HG03039 (cell line): ENCODE data around the gene SYNE2.
"Not testable (repeated sequence)": the region's sequence is repeated elsewhere in the genome, so short reads cannot be mapped to it uniquely, and the experiment has no call there.

Source experiments
- ATAC-seq: cut with Tn5 transposase; IDR thresholded peaks from one replicate; pipeline ENCODE4 v1.9.1; 2021; ENCODE audit warnings: mild to moderate bottlenecking, moderate library complexity; ENCODE audit not compliant: unreplicated experiment

The SYNE2 gene

DNA sequence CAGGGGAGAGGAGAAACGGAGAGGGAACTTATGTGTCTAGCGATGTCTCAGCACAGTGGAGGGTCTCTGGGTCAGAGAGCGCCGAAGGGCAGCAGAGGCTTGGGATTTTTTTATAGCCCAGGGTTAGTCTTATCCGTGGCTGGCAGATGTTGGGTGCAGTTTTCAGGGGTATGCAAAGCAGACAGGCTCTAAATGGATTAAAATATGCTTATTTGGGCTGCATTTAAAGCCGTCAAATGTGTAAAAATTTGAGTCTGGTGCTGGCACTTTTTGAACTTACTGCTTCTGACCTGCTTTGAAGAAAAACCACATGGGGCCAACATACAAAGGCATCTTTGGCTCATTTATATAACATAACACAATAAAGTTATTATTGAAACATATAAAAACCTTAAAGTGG is 262.6 kb downstream of the SYNE2 start:
- ATAC-seq, result no peak

DNA sequence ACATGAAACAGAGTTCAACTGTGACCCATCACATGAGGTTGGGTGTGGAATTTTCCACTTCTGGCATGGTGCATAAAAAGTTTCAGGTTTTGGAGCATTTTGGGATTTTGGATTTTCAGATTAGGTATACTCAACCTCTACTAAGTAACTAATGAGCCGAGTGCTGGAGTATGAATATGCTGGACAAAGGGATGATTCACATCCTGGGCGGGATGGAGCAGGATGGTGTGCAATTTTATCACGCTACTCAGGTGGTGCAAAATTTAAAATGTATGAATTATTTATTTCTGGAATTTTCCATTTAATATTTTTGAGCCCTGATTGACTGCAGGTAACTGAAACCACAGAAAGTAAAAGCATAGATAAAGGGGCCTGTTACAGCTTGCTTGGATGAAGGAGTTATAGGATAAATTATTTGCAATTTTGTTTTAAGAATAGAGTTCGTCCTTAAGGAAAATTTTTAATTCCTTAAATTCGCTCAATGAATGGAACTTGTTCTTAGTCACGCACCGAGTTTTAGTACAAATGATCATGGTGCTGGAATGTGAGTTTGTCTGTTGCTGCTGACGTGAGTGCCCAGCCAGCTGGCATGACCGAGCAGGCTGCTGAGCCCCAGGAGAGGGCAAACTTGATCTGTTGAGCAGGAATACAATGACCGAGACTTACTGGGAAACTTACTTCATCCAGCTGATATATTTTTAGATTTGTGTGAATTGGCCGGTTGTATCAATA is 265.0 kb downstream of the SYNE2 start:
- no peak for ATAC-seq

DNA sequence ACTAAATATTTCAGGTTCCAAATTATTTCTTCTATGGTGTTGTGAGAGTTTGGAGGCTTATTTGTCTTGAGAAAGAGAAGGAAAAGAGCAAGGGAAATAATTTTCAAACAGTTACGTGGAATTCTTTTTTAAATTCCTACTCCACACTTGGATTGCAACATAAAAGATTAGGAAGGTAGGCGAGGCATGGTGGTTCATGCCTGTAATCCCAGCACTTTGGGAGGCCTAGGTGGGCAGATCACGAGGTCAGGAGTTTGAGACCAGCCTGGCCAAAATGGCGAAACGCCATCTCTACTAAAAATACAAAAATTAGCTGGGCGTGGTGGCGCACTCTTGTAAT is 265.6 kb downstream of the SYNE2 start:
- ATAC-seq, result not testable (repeated sequence)

DNA sequence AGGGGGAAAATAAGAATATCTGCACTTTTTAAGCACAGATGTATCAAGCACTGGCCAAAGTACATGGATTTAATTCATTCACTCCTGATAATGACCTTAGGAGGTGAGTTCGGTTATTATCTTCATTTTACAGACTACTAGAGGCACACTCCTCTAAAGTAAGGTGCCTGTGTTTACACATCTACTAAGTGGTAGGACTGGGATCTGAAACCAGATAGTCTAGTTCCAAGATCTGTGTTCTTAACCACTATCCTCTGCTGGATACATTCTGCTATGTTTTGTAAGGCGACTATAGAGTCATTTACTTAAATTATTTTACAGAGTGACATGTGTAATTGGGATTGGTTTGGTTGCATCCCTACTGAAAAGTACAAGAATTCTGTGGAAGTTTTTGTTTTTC is 266.1 kb downstream of the SYNE2 start:
- no peak for ATAC-seq

DNA sequence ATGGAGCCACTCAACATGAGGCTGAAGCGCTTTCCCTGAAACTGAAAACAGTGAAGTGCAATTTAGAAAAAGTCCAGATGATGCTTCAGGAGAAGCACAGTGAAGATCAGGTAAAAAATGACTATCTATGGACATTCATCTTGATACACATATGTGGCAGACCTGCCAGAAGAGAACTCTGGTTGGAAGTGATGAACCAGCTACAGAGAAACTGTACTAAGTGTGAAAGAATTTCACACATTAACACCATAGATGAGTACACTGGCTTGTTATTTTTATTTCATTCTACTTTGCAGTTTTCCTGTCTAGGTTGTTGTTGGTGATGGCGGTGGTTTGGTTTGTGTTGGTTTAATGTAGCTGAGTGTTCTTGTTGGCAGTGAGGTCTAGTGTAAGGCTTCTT is 266.7 kb downstream of the SYNE2 start:
- no peak for ATAC-seq

DNA sequence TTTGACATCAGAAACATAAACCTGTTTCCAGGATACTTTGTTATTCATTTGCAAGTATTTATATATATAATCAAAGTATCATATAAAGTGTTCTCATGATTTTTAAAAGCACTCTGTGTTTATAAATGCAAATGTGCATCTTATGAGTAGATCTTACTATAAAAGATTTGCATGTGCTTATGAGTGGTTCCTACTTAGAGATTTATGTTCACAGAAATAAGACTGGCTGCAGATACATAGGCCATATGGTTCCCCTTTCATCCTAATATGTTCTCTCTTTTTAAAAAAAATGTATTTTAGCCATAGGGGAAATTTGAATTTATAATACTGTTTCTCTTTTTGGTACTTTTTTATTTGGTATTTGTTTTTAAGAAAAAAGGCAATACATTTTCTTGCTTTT is 267.2 kb downstream of the SYNE2 start:
- ATAC-seq, result no peak

DNA sequence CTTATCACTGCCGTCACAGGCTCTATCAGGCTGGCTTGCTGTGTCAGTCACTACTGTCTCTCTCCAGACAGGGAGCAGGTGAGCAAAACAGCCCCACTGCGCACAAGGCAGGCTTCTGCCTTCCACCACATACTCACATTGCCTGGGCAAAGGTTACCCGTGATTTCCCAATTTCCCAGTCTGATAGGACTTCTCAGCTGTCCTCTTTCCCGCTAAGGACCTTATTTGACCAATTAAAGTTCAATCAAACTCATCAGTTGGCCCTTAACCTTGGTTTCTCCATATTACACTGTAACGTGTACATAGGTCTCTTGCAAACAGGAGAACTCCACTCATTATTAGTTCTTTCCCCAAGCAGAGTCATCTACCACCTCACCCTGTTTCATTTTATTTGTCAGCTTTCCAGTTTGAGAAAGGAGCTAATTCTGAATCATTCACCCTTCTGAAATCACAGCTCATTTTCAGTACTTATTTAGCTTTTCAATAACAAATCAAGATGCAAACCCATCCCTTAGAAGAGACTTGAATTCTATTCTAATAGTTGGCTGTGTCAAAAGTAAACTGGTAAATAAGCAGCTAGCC is 270.5 kb downstream of the SYNE2 start:
- ATAC-seq, result no peak

DNA sequence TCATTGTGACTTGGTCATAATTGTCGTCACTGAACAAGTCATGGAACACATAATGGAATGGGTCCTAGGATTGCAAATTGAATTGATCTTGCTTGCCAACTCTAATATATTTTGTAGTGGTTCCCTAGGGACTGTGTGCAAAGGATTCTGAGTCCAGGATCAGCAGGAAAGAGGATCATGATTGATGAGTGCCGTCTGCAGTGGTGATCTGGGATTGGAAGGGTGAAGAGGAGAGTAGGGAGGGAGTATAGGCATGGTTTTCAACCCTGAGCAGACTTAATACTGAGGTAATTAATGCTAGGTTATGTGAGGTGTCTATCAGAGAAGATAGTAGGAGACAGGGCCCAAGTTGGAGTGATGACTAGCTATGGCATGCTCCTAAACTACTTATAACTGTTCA is 272.5 kb downstream of the SYNE2 start:
- ATAC-seq, result no peak

DNA sequence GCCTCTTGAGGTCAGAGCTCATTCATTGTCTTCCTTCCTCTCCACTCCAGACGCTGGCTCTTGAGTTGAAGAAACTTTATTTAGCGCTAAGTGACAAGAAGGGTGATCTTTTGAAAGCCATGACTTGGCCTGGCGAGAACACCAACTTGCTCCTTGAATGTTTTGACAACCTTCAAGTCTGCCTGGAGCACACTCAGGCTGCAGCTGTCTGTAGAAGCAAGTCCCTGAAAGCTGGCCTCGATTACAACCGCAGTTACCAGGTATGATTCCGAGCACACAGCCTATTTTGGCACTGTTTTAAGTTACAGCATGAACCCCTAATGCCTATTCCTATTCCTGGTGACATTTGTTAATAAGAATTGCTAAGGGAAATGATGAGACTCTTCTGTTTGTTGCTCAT is 273.7 kb downstream of the SYNE2 start:
- no peak for ATAC-seq

DNA sequence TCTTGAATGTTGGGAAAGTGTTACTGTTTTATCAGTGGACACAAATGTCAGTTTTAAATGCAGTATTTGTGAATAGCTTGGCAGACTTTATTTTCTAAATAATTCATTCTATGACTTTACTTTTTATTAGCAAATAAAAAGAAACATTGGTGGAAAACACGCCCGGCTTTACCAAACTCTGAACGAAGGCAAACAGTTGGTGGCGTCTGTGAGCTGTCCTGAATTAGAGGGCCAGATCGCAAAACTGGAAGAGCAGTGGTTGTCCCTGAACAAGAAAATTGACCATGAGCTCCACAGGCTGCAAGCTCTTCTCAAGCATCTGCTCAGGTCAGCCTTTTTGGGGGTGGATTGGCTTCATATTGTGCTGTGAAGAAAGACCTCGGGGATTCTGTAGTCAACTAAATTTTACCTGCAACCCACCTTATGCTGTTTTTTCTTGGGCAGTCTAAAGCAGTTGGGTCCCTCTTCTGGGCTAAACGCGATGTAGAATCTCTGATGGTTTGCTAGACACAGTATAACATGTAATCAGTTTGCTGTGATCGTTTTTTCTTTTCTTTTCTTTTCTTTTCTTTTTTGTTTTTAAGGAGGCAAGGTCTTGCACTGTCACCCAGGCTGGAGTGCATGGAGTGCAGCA is 285.0 kb downstream of the SYNE2 start:
- ATAC-seq, result no peak

DNA sequence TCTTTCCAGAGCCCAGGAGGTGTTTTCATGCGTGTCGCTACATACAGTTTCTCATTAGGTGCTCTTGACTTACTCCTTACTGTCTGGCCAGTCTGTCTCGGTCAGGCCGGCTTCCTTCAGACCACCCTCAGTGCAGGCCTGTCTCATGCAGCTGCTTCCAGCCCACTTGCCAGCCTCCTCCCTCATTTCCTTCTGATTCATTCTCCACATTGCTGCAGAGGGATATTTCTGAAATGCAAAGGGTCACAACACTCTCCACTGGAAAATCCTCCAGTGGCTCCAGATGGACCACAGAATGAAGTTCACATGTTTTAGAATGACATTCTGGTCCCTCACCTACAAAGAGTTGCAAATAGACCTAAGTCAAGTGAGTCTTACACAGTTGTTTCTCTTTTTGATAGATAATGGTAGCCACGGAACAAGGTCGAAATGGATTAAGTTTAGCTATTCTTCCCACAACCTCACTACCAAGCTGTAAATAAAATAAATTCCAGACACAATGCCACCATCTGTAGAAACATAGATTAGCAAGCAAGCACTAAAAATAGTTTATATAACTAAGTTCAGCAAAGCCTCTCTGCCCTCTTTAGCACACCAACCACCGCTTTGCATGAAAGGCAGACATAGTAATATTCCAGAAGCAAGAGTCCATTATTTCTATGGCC is 294.5 kb downstream of the SYNE2 start:
- ATAC-seq, result no peak

DNA sequence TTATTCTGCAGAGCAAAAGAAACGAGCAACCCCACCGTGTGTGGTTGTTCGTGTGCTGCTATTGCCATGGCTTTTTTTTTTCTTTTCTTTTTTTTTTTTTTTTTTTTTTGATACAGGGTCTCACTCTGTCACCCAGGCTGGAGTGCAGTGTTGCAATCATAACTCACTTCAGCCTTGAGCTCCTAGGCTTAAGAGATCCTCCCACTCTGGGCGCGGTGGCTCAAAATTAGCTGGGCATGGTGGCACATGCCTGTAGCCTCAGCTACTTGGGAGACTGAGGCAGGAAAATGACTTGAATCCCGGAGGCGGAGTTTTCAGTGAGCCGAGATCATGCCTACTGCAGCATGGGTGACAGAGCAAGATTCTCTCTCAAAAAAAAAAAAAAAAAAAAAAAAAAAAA is 297.1 kb downstream of the SYNE2 start:
- ATAC-seq, result no peak

DNA sequence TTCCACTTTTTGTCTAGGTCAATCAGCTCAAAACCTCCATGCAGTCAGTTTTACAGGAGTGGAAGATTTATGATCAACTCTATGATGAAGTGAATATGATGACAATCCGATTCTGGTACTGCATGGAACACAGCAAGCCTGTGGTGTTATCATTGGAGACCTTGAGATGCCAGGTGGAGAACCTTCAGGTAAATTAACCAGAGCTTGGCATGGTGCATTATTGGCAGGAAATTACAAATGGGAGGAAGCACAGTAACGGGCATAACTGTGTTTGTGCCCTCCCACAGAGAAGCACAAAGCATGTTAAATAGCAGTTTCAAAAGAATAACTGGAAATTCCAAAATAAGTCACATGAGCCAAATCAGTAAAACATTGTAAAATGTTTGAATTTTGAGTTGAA is 305.8 kb downstream of the SYNE2 start:
- ATAC-seq, result no peak

DNA sequence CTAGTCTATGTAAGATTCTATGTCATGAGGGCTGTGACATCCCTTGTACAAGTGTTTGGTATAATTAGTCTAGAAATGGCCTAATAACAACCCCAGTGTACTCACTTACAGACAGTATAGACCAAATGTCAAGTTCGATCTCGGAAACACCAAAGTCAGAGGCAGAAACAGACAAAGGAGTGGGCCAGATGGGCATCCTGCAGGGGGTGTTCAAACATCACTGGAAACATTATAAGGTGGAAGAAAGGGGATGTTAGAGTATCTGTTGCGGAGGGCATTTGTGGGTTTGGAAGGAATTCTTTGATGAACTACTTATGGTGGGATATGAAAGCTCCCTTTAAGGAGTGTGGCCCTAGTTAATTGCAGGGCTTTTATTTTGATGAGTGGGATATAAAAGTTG is 306.8 kb downstream of the SYNE2 start:
- no peak for ATAC-seq

DNA sequence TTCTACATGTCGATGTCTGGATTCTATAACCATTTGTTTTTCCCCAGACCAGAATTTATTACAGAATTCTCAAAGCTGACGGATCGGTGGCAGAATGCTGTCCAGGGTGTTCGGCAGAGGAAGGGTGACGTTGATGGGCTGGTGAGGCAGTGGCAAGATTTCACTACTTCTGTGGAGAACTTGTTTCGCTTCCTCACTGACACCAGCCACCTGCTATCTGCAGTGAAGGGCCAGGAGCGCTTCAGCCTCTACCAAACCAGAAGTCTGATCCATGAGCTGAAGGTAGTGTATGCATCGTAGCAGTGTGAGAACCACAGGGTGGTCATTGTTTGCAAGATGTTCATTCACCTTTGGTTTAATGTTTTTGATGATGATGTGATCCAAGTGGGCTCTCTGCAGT is 317.4 kb downstream of the SYNE2 start:
- no peak for ATAC-seq

DNA sequence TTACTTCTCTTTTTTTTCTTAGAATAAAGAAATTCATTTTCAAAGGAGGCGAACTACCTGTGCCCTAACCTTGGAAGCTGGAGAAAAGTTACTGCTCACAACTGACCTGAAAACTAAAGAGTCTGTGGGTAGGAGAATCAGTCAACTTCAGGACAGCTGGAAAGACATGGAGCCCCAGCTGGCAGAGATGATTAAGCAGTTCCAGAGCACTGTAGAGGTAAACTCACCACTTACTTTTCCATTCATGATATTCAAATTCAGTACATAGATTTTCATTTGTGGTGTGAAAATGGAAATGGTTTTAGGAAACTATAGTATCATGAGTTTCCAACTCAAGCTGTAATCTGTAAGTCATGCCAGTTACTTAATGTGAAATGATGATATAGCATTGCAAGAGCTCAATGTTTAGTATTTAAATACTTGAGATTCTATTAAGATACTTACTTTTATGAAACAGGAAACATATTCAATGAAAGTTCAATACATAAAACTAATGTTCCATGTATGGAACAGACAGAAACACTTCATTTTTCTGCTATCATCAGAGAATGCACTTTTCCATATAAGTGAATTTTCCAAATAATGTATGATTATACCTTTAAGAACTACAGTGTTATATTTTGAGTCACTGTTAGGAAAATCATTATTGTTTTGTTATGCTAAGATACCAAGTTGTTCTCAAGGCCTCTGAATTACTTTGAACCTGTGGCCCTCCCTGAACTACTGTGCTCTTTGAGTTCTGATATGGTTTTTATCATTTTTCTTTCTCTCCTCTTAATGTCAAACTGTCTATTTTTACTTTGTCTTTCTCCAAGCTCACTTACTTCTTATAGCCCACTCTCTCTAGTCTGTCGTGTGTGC is 322.3 kb downstream of the SYNE2 start:
- ATAC-seq, result no peak

DNA sequence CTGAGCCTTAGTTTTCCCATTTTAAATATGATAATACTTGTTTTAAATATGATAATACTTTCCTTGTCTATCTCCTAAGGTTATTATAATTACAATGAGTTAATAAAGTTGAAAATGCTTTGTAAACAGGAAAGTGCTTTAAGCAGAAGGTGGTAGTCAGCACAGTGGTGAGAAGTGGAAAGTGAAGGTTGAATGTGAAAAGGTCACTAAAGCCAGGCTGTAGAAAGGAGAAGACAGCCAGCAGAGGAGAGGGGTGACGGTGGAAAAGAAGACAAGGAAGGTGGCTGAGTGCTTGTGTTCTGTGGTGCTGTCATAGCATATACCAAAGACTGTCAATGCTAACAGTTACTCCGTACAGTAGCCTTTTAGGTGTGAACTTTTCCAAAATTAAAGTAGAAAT is 323.5 kb downstream of the SYNE2 start:
- ATAC-seq, result no peak

DNA sequence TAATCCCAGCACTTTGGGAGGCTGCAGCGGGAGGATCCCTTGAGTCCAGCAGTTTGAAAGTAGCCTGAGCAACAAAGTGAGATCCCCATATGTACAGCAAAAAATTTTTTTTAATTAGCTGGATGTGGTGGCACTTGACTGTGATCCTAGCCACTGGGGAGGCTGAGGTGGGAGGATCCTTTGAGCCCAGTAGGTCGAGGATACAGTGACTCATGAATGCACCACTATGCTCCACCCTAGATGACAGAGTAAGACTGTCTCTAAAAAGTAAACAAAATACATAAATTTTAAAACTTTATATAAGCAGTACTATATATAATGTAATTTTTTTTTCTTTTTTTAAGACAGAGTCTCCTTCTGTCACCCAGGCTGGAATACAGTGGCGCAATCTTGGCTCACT is 326.0 kb downstream of the SYNE2 start:
- no peak for ATAC-seq

DNA sequence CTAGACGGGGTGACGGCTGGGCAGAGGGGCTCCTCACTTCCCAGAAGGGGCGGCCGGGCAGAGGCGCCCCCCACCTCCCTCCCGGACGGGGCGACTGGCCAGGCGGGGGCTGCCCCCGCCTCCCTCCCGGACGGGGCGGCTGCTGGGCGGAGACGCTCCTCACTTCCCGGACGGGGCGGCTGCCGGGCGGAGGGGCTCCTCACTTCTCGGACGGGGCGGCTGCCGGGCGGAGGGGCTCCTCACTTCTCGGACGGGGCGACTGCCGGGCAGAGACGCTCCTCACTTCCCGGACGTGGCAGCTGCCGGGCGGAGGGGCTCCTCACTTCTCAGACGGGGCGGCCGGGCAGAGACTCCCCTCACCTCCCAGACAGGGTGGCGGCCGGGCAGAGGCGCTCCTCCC is 330.1 kb downstream of the SYNE2 start:
- not testable (repeated sequence) for ATAC-seq

DNA sequence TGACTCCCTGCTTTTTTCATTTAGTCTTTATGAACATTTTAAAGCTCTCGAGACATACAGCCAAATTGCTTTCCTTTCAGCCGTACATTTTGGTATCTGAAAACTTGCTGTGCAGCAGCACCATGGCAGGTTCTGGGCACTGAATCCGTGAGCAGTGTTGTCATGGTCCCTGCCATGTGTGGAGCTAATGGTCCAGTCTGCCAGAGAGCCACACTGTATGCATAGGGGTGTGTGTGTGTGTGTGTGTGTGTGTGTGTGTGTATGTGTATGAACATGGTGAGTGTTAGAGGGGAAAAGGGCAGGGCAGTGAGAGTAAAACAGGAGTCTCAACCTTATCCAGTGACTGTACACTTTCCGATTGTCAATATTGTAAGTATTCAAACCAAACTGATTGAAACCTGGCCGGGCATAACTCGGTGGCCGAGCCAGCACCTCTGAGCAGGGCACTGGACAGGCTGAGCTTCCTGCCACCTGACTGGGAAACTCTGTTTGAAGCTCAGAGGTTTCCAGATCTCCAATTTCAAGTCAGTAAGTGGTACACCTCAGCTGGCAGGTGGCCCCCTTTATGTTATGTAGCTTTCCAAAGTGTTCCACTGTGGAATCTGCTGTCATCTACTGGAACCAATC is 331.4 kb downstream of the SYNE2 start:
- no peak for ATAC-seq

DNA sequence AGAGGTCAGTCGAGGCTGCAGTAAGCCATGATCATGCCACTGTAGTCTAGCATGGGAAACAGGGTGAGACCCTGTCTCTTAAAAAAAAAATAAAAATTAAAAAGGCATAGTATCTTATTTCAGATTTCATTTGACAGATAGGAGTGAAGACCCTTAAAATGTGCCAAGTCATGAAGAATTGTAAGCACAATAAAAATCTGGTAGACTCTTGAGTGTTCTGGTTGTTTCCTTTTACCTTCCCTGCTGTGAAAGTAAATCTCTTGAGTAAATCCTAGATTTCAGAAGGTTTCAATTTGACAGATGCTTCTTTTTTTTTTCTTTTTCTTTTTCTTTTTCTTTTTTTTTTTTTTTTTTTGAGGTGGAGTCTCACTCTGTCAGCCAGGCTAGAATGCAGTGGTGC is 332.4 kb downstream of the SYNE2 start:
- ATAC-seq, result no peak
